PC-9 (cell line): ENCODE measurements around the gene SULT4A1.

Source experiments
- CTCF ChIP-seq: fragments of 200-600 bp; sonication (generic); conservative IDR thresholded peaks from 2 replicates; pipeline ENCODE4 v1.6.1; 2017; ENCODE audit warnings: mixed run types, antibody characterized with exemption, mild to moderate bottlenecking, moderate library complexity
- EZH2 ChIP-seq: fragments of 200-600 bp; sonication (generic); IDR thresholded peaks from 2 replicates; pipeline ENCODE4 v1.8.0; 2017; ENCODE audit warnings: antibody characterized with exemption, low read depth

GRCh38 chr22:43854121-43854785 is 8.1 kb downstream of the SULT4A1 start:
- no peak for TF ChIP-seq CTCF
- TF ChIP-seq EZH2, result no peak
